HEK293 (cell line): ENCODE measurements around the gene APOL5.

Source experiments
- CTCF ChIP-seq: fragments of 450-650 bp; formaldehyde crosslinking; IDR thresholded peaks from 2 replicates; pipeline ENCODE4 v1.5.1; 2016; ENCODE audit warnings: missing biosample characterization, missing genetic modification characterization
- ZNF362 ChIP-seq: fragments of 450-650 bp; formaldehyde crosslinking; IDR thresholded peaks from 2 replicates; pipeline ENCODE4 v1.5.1; 2016; ENCODE audit warnings: missing biosample characterization, missing genetic modification characterization
- ZNF785 ChIP-seq: fragments of 450-650 bp; formaldehyde crosslinking; IDR thresholded peaks from 2 replicates; pipeline ENCODE4 v1.5.1; 2016; ENCODE audit warnings: missing biosample characterization, missing genetic modification characterization

GRCh38 chr22:35735542-35735941 lies 17.9 kb downstream of the APOL5 start:
- TF ChIP-seq CTCF (tag by site-specific recombination) = no peak
- no peak for TF ChIP-seq ZNF785 (tag by site-specific recombination)
- TF ChIP-seq ZNF362 (tag by site-specific recombination) = no peak
